ENCODE results near the gene MAN1A2. TPM values are rescaled to one million over a fixed set of nuclear protein-coding genes. Genes with fewer than 3 reads are reported as not detected.

The MAN1A2 gene
- total RNA-seq, 5 donors from 2014 or later (not counting 1 experiment from before 2014, with no cell fraction given): 43.3 to 64.4 (median 51.4) TPM

DNA sequence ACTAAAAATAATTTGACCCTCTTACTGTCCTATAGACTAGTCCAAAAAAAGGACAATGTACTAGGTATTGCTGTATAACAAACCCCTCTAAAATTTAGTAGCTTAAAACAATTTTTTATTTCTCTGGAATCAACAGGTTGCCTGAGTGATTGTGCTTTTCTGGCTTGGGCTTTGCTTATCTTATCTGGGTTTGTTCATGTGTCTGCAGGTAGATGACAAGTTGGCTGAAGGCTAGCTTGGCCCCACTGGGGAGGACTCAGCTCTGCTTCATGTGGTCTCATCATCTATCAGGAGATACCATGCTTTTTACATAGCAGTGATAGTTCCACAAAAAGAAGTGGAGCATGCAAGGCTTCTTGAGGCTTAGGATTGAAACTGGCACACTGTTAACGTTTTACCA is 114.2 kb downstream of the MAN1A2 start:
- POLR2A ChIA-PET: interaction anchor here in 1 of 2 donors (0.6 kb wide), 1 partner anchor 33 kb away, joined by 3 read pairs; no protein-coding TSS in a partner anchor
- 100% methylated on average over 1 of the region's 1 CpG for WGBS (ENCODE audit: insufficient coverage)
- DNase-seq (no peak), ATAC-seq (replicated peaks in 1 of 4) (no peak)
- H3K4me1 ChIP-seq (ENCODE audit: control insufficient read depth in 1 of 2, extremely low read depth in 1 of 2, insufficient read depth in 2 of 2, low read length in 2 of 2): no peaks in the 10 kb centered on the region
- no peak overlapping the region for H3K4me3 Mint-ChIP-seq
- H3K36me3 ChIP-seq (ENCODE audit: control insufficient read depth in 2 of 2, extremely low read depth in 1 of 2, insufficient read depth in 1 of 2, low read length in 1 of 2): peaks cover 0 to 10% of the 10 kb centered on the region in 2 donors
- peaks cover 58% of the 10 kb centered on the region for H3K36me3 Mint-ChIP-seq
- H3K4me1 Mint-ChIP-seq: no peaks in the 10 kb centered on the region
- no peaks in the 10 kb centered on the region for H3K27me3 Mint-ChIP-seq
- CTCF ChIA-PET: no interaction called here
- H3K27ac ChIP-seq (ENCODE audit: low read length): no peak overlapping the region
- H3K27me3 ChIP-seq (replicated peaks in 1 of 2; ENCODE audit: control insufficient read depth in 2 of 2, extremely low read depth in 1 of 2, insufficient read depth in 2 of 2, low read length in 1 of 2): no peaks in the 10 kb centered on the region
- no peak overlapping the region for H3K27ac Mint-ChIP-seq
- H3K4me3 ChIP-seq (ENCODE audit: control insufficient read depth in 1 of 2, extremely low read depth in 1 of 2, low read length in 1 of 2): no peak overlapping the region
- H3K9me3 Mint-ChIP-seq: peaks cover 0 to 4% (median 0%) of the 10 kb centered on the region in 3 donors
- no peaks in the 10 kb centered on the region for H3K9me3 ChIP-seq

DNA sequence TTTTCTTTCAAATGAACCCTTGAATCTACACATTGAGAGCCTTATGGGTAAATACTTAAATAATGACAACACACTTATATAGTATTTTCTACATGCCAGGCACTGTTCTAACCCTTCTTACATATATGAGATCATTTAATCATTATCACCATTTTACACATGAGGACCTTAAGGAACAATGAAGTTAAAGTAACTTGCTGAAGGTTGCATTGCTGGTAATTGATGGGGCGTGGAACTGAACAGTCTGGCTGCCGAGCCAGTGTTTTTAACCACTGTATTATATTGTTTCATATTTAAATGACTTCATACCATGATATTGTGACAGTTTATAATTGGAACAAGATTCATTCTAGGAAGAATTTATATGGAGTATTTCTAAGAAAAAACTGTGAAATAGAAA is 126.7 kb downstream of the MAN1A2 start:
- Histone ChIP-seq H3K4me1 (ENCODE audit: control insufficient read depth in 1 of 2, extremely low read depth in 1 of 2, insufficient read depth in 2 of 2, low read length in 2 of 2) (no peaks in the 10 kb centered on the region), H3K4me3 (ENCODE audit: control insufficient read depth in 1 of 2, extremely low read depth in 1 of 2, low read length in 1 of 2) (no peak overlapping the region), H3K36me3 (ENCODE audit: control insufficient read depth in 2 of 2, extremely low read depth in 1 of 2, insufficient read depth in 1 of 2, low read length in 1 of 2) (peaks cover 0 to 3% of the 10 kb centered on the region in 2 donors), H3K27ac (ENCODE audit: low read length) (no peak overlapping the region), H3K9me3 (no peaks in the 10 kb centered on the region), H3K27me3 (replicated peaks in 1 of 2; ENCODE audit: control insufficient read depth in 2 of 2, extremely low read depth in 1 of 2, insufficient read depth in 2 of 2, low read length in 1 of 2) (no peaks in the 10 kb centered on the region)
- no CpG with 5 or more reads among the region's 2 CpGs for WGBS (ENCODE audit: insufficient coverage)
- H3K4me3 Mint-ChIP-seq: no peak overlapping the region
- H3K36me3 Mint-ChIP-seq: peaks cover 30% of the 10 kb centered on the region
- H3K27ac Mint-ChIP-seq: no peak overlapping the region
- DNase-seq (no peak), ATAC-seq (replicated peaks in 1 of 4) (no peak)
- H3K4me1 Mint-ChIP-seq: no peaks in the 10 kb centered on the region
- ChIA-PET POLR2A (no interaction called here), CTCF (interaction anchor here in 1 of 2 donors (1.7 kb wide), 1 partner anchor 40 kb away, joined by 5 read pairs; no protein-coding TSS in a partner anchor)
- H3K27me3 Mint-ChIP-seq: no peaks in the 10 kb centered on the region
- H3K9me3 Mint-ChIP-seq: no peaks in the 10 kb centered on the region

DNA sequence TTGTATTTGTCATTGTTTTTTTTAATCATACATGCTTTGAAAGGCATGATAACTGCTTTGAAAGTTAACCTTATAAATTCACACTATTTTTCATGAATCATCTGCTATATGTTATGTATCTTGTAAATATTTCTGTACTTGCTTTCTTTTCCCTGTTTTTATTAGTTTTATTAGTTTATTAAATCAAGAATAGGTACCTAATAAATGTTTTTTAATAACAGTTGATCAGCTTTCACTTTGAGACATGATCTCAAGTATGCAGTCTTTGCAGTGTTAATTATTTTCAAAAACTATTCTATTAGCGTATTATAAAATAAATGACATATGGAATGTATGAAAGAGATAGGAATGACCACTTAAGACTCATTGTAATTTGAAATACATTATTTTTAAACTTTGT is 127.8 kb downstream of the MAN1A2 start:
- H3K4me3 ChIP-seq (ENCODE audit: control insufficient read depth in 1 of 2, extremely low read depth in 1 of 2, low read length in 1 of 2): no peak overlapping the region
- WGBS (ENCODE audit: insufficient coverage): no CpG with 5 or more reads among the region's 1 CpG
- no peaks in the 10 kb centered on the region for H3K4me1 ChIP-seq (ENCODE audit: control insufficient read depth in 1 of 2, extremely low read depth in 1 of 2, insufficient read depth in 2 of 2, low read length in 2 of 2)
- H3K27ac Mint-ChIP-seq: no peak overlapping the region
- no peaks in the 10 kb centered on the region for H3K9me3 ChIP-seq
- H3K36me3 ChIP-seq (ENCODE audit: control insufficient read depth in 2 of 2, extremely low read depth in 1 of 2, insufficient read depth in 1 of 2, low read length in 1 of 2): peaks cover 0 to 12% of the 10 kb centered on the region in 2 donors
- H3K36me3 Mint-ChIP-seq: peaks cover 35% of the 10 kb centered on the region
- no peak overlapping the region for H3K4me3 Mint-ChIP-seq
- H3K4me1 Mint-ChIP-seq: no peaks in the 10 kb centered on the region
- no peak for ATAC-seq (replicated peaks in 1 of 4)
- POLR2A ChIA-PET: no interaction called here
- no peaks in the 10 kb centered on the region for H3K27me3 ChIP-seq (replicated peaks in 1 of 2; ENCODE audit: control insufficient read depth in 2 of 2, extremely low read depth in 1 of 2, insufficient read depth in 2 of 2, low read length in 1 of 2)
- H3K9me3 Mint-ChIP-seq: no peaks in the 10 kb centered on the region
- CTCF ChIA-PET: interaction anchor here in 1 of 2 donors (1.7 kb wide), 1 partner anchor 39 kb away, joined by 5 read pairs; no protein-coding TSS in a partner anchor
- DNase-seq: no peak
- no peak overlapping the region for H3K27ac ChIP-seq (ENCODE audit: low read length)
- no peaks in the 10 kb centered on the region for H3K27me3 Mint-ChIP-seq

DNA sequence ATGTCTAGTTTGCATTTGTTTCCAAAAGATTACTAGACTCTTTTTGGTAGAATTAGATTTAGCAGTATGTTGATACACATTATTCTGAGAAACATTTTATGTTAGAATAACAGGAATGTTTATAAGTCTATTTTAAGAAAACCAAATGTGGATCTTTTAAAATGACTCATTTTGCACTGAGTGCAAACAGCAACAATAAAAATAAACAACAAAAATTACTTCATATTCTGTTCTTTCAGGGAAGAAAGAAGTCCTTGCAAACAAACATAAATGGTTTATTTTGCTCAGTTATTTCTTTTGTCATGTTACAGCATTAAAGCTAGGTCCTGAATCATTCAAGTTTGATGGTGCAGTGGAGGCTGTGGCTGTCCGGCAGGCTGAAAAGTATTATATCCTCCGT is 131.8 kb downstream of the MAN1A2 start:
- no peaks in the 10 kb centered on the region for H3K9me3 ChIP-seq
- H3K4me3 ChIP-seq (ENCODE audit: control insufficient read depth in 1 of 2, extremely low read depth in 1 of 2, low read length in 1 of 2): no peak overlapping the region
- H3K36me3 ChIP-seq (ENCODE audit: control insufficient read depth in 2 of 2, extremely low read depth in 1 of 2, insufficient read depth in 1 of 2, low read length in 1 of 2): peaks cover 0 to 17% of the 10 kb centered on the region in 2 donors
- no peaks in the 10 kb centered on the region for H3K9me3 Mint-ChIP-seq
- WGBS (ENCODE audit: insufficient coverage): 100% methylated on average over 1 of the region's 2 CpGs
- H3K4me1 ChIP-seq (ENCODE audit: control insufficient read depth in 1 of 2, extremely low read depth in 1 of 2, insufficient read depth in 2 of 2, low read length in 2 of 2): no peaks in the 10 kb centered on the region
- H3K27me3 ChIP-seq (replicated peaks in 1 of 2; ENCODE audit: control insufficient read depth in 2 of 2, extremely low read depth in 1 of 2, insufficient read depth in 2 of 2, low read length in 1 of 2): no peaks in the 10 kb centered on the region
- no peak for ATAC-seq (replicated peaks in 1 of 4)
- no peak for DNase-seq
- no peaks in the 10 kb centered on the region for H3K27me3 Mint-ChIP-seq
- no peak overlapping the region for H3K4me3 Mint-ChIP-seq
- no peak overlapping the region for H3K27ac ChIP-seq (ENCODE audit: low read length)
- H3K4me1 Mint-ChIP-seq: no peaks in the 10 kb centered on the region
- CTCF ChIA-PET: interaction anchor here in 1 of 2 donors (0.5 kb wide), 1 partner anchor 321 kb away, joined by 4 read pairs; no protein-coding TSS in a partner anchor
- H3K27ac Mint-ChIP-seq: no peak overlapping the region
- peaks cover 42% of the 10 kb centered on the region for H3K36me3 Mint-ChIP-seq
- POLR2A ChIA-PET: interaction anchor here in 1 of 2 donors (0.6 kb wide), 1 partner anchor 130 kb away, joined by 3 read pairs; no protein-coding TSS in a partner anchor

DNA sequence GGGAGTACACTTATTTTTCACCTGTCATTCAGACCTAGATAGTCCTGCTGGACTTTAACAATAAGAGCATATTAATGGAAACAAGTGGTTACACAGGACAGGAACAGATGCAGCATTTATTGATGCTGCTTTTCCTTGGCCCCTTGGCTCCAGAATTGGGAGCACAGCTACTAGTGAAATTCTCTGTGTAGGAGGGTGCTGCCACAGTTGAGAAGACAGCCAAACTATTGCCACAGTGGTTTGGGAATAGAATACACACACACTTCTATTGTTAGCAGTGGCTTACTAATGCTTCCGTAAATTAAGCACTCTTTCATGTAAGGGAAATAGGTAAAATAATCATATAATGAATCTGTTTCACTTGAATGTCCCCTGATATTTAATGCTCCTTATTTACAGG is 133.3 kb downstream of the MAN1A2 start:
- H3K4me1 ChIP-seq (ENCODE audit: control insufficient read depth in 1 of 2, extremely low read depth in 1 of 2, insufficient read depth in 2 of 2, low read length in 2 of 2): no peaks in the 10 kb centered on the region
- no peak overlapping the region for H3K4me3 Mint-ChIP-seq
- DNase-seq: no peak
- no peak overlapping the region for H3K27ac Mint-ChIP-seq
- no peak for ATAC-seq (replicated peaks in 1 of 4)
- ChIA-PET POLR2A (no interaction called here), CTCF (no interaction called here)
- no peaks in the 10 kb centered on the region for H3K27me3 ChIP-seq (replicated peaks in 1 of 2; ENCODE audit: control insufficient read depth in 2 of 2, extremely low read depth in 1 of 2, insufficient read depth in 2 of 2, low read length in 1 of 2)
- no peak overlapping the region for H3K27ac ChIP-seq (ENCODE audit: low read length)
- no peak overlapping the region for H3K4me3 ChIP-seq (ENCODE audit: control insufficient read depth in 1 of 2, extremely low read depth in 1 of 2, low read length in 1 of 2)
- H3K9me3 Mint-ChIP-seq: no peaks in the 10 kb centered on the region
- no peaks in the 10 kb centered on the region for H3K4me1 Mint-ChIP-seq
- WGBS (ENCODE audit: insufficient coverage): no CpG with 5 or more reads among the region's 1 CpG
- no peaks in the 10 kb centered on the region for H3K9me3 ChIP-seq
- no peaks in the 10 kb centered on the region for H3K27me3 Mint-ChIP-seq
- peaks cover 0 to 25% of the 10 kb centered on the region in 2 donors for H3K36me3 ChIP-seq (ENCODE audit: control insufficient read depth in 2 of 2, extremely low read depth in 1 of 2, insufficient read depth in 1 of 2, low read length in 1 of 2)
- H3K36me3 Mint-ChIP-seq: peaks cover 53% of the 10 kb centered on the region

DNA sequence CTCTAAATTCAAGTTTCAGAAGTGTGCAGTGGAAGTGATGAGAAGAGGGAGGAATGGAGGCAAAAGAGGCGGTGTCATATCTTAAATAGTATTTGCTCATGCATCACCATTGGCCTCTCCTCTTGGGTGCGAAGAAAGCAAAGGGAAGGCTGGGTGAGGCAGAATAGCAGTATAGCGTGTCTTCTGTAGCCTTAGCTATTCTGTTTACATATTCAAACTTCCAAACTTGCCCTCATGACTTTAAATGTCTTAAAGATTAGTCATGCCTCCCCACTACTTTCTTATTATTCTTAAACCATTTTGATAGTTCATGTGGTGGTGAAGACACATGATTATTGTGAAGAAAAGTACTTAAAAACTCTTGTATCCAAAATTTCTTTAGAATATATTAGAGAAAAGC is 134.0 kb downstream of the MAN1A2 start:
- Mint-ChIP-seq H3K4me3 (no peak overlapping the region), H3K9me3 (no peaks in the 10 kb centered on the region), H3K36me3 (peaks cover 58% of the 10 kb centered on the region), H3K4me1 (no peaks in the 10 kb centered on the region), H3K27me3 (no peaks in the 10 kb centered on the region), H3K27ac (no peak overlapping the region)
- CTCF ChIA-PET: no interaction called here
- no peaks in the 10 kb centered on the region for H3K9me3 ChIP-seq
- ATAC-seq (replicated peaks in 1 of 4) (no peak), DNase-seq (no peak)
- H3K4me1 ChIP-seq (ENCODE audit: control insufficient read depth in 1 of 2, extremely low read depth in 1 of 2, insufficient read depth in 2 of 2, low read length in 2 of 2): no peaks in the 10 kb centered on the region
- H3K4me3 ChIP-seq (ENCODE audit: control insufficient read depth in 1 of 2, extremely low read depth in 1 of 2, low read length in 1 of 2): no peak overlapping the region
- H3K27me3 ChIP-seq (replicated peaks in 1 of 2; ENCODE audit: control insufficient read depth in 2 of 2, extremely low read depth in 1 of 2, insufficient read depth in 2 of 2, low read length in 1 of 2): no peaks in the 10 kb centered on the region
- POLR2A ChIA-PET: interaction anchor here in 1 of 2 donors (0.5 kb wide), 1 partner anchor 314 kb away, joined by 11 read pairs; no protein-coding TSS in a partner anchor
- no peak overlapping the region for H3K27ac ChIP-seq (ENCODE audit: low read length)
- H3K36me3 ChIP-seq (ENCODE audit: control insufficient read depth in 2 of 2, extremely low read depth in 1 of 2, insufficient read depth in 1 of 2, low read length in 1 of 2): peaks cover 0 to 28% of the 10 kb centered on the region in 2 donors
- WGBS (ENCODE audit: insufficient coverage): no CpG with 5 or more reads among the region's 3 CpGs
